GM23338 (cell line): ENCODE results near the gene OPTC. TPM values are rescaled to one million over a fixed set of nuclear protein-coding genes. Genes with fewer than 3 reads are reported as not detected.

ENCODE experiments used
- ATAC-seq: fragments of 200-7000 bp; cut with Tn5 transposase; 3 replicates; pipeline ENCODE4 v1.9.1; 2020
- DNase-seq: peaks from one replicate; pipeline ENCODE4 v3.0.0-alpha.2; 2015; ENCODE audit warnings: low spot score
- H2AFZ ChIP-seq: fragments of 200-600 bp; sonication (generic); 2 replicates; pipeline ENCODE4 v1.8.0; 2016; ENCODE audit warnings: antibody characterized with exemption, mild to moderate bottlenecking, moderate library complexity
- H3F3A ChIP-seq: fragments of 200-600 bp; sonication (generic); replicated peaks from 2 replicates; pipeline ENCODE4 v1.8.0; 2017; ENCODE audit warnings: antibody characterized with exemption, mixed run types, low read depth
- H3K27ac ChIP-seq: fragments of 200-600 bp; sonication (generic); 2 replicates; pipeline ENCODE4 v1.6.1; 2016; ENCODE audit warnings: low read depth
- H3K27me3 ChIP-seq: fragments of 200-600 bp; sonication (generic); 2 replicates; pipeline ENCODE4 v1.8.0; 2016; ENCODE audit warnings: mild to moderate bottlenecking, mixed run types, moderate library complexity; ENCODE audit not compliant: insufficient read depth
- H3K36me3 ChIP-seq: fragments of 200-600 bp; sonication (generic); 2 replicates; pipeline ENCODE4 v1.8.0; 2016; ENCODE audit warnings: mild to moderate bottlenecking; ENCODE audit not compliant: insufficient read depth
- H3K4me1 ChIP-seq: fragments of 200-600 bp; sonication (generic); 2 replicates; pipeline ENCODE4 v1.8.0; 2016; ENCODE audit warnings: mild to moderate bottlenecking, moderate library complexity; ENCODE audit not compliant: insufficient read depth
- H3K4me2 ChIP-seq: fragments of 200-600 bp; sonication (generic); 2 replicates; pipeline ENCODE4 v1.7.1; 2017; ENCODE audit warnings: mixed run types
- H3K4me3 ChIP-seq: fragments of 200-600 bp; sonication (generic); 2 replicates; pipeline ENCODE4 v1.6.1; 2016; ENCODE audit warnings: mixed run types
- H3K79me2 ChIP-seq: fragments of 200-600 bp; sonication (generic); replicated peaks from 2 replicates; pipeline ENCODE4 v1.8.0; 2017; ENCODE audit warnings: mild to moderate bottlenecking; ENCODE audit not compliant: insufficient read depth
- H3K9me2 ChIP-seq: fragments of 200-600 bp; sonication (generic); 2 replicates; pipeline ENCODE4 v1.8.0; 2017; ENCODE audit not compliant: insufficient read depth
- H4K20me1 ChIP-seq: fragments of 200-600 bp; sonication (generic); replicated peaks from 2 replicates; pipeline ENCODE4 v1.8.0; 2017; ENCODE audit warnings: mild to moderate bottlenecking; ENCODE audit not compliant: insufficient read depth
- H3K27ac Mint-ChIP-seq: 2 replicates; pipeline ENCODE4 v1.8.0; 2020; ENCODE audit warnings: inconsistent platforms, mild to moderate bottlenecking, moderate library complexity, mixed read lengths
- H3K27me3 Mint-ChIP-seq: 3 replicates; pipeline ENCODE4 v1.8.0; 2022; ENCODE audit warnings: low read depth, mild to moderate bottlenecking, moderate library complexity, mixed read lengths, inconsistent platforms; ENCODE audit not compliant: insufficient read depth, poor library complexity
- H3K36me3 Mint-ChIP-seq: 3 replicates; pipeline ENCODE4 v1.8.0; 2021; ENCODE audit warnings: low read depth, mild to moderate bottlenecking, inconsistent platforms, moderate library complexity, mixed read lengths
- H3K4me1 Mint-ChIP-seq: 3 replicates; pipeline ENCODE4 v1.8.0; 2020; ENCODE audit warnings: mild to moderate bottlenecking, inconsistent platforms, mixed read lengths
- H3K4me3 Mint-ChIP-seq: 3 replicates; pipeline ENCODE4 v1.8.0; 2021; ENCODE audit warnings: moderate library complexity, mild to moderate bottlenecking, inconsistent platforms, mixed read lengths
- H3K9me3 Mint-ChIP-seq: 3 replicates; pipeline ENCODE4 v1.8.0; 2020; ENCODE audit warnings: moderate library complexity, mild to moderate bottlenecking, inconsistent platforms, mixed read lengths
- CREB1 ChIP-seq: fragments of 250-450 bp; sonication (Bioruptor Pico); IDR thresholded peaks from 2 replicates; pipeline ENCODE4 v1.5.0; 2020; ENCODE audit warnings: low read depth, mild to moderate bottlenecking, moderate library complexity
- EZH2 ChIP-seq: fragments of 200-600 bp; sonication (generic); IDR thresholded peaks from one replicate; pipeline ENCODE4 v1.8.0; 2017; ENCODE audit warnings: antibody characterized with exemption, mild to moderate bottlenecking, low read depth; ENCODE audit not compliant: unreplicated experiment
- ZNF331 ChIP-seq: fragments of 250-450 bp; sonication (Bioruptor Pico); IDR thresholded peaks from 2 replicates; pipeline ENCODE4 v1.5.0; 2020; ENCODE audit warnings: low read depth, mild to moderate bottlenecking, moderate library complexity
- polyA plus RNA-seq: library from polyadenylated mRNA; unstranded; fragments of >200 nt; fragmentation: Nextera tagmentation; extraction: Ambion mirVana; gene quantifications from 2 replicates; pipeline ENCODE4 v1.2.1, GENCODE V29; 2016
- total RNA-seq: library from RNA; depleted of rRNA; stranded (reverse); fragments of >200 nt; shearing (Covaris generic); gene quantifications from 2 replicates; pipeline ENCODE4 v1.2.3, GENCODE V29; 2014
- TF ChIP-seq, protein P1 (sequence below): IDR thresholded peaks from one replicate; pipeline ENCODE4 v1.6.1; 2018; ENCODE audit warnings: antibody characterized with exemption; ENCODE audit not compliant: unreplicated experiment
- TF ChIP-seq, protein P2 (sequence below): IDR thresholded peaks from 2 replicates; pipeline ENCODE4 v1.6.1; 2016; ENCODE audit warnings: antibody characterized with exemption
- TF ChIP-seq, protein P3 (sequence below), 2 experiments: fragments of 200-600 bp in 1 of 2; sonication (generic) in 1 of 2; conservative IDR thresholded peaks; 2 replicates each; pipeline versions ENCODE4 v1.5.1 to v1.6.1; 2016 to 2017; ENCODE audit warnings: antibody characterized with exemption in 2 of 2, low read depth in 2 of 2, mild to moderate bottlenecking in 2 of 2, moderate library complexity in 1 of 2

The OPTC gene
- total and polyA plus RNA-seq, 2 experiments from 2014 or later, result 0.50 to 1.0 TPM

DNA sequence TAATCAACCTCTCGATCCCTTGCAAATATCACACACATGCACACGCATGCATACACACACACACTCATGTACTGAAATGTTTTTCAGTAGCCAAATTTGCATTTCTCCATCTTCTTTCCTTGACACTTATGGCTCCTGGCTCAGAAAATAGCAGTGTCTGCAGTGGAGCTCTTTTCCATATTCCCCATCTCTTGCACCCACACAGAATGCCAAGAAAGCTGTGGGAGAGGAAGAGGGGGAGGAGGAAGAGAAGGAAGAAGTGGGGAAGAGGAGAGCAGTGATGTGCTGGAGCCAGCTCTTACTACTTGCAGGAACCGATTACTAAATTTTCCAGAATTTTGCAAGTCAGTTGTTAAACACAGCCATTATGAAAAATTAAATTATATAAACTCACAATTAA is 9.9 kb downstream of the OPTC start:
- TF ChIP-seq EZH2 (no peak), CREB1 (CRISPR knock-in tag) (no peak), ZNF331 (CRISPR knock-in tag) (no peak)
- TF ChIP-seq, protein P1, sequence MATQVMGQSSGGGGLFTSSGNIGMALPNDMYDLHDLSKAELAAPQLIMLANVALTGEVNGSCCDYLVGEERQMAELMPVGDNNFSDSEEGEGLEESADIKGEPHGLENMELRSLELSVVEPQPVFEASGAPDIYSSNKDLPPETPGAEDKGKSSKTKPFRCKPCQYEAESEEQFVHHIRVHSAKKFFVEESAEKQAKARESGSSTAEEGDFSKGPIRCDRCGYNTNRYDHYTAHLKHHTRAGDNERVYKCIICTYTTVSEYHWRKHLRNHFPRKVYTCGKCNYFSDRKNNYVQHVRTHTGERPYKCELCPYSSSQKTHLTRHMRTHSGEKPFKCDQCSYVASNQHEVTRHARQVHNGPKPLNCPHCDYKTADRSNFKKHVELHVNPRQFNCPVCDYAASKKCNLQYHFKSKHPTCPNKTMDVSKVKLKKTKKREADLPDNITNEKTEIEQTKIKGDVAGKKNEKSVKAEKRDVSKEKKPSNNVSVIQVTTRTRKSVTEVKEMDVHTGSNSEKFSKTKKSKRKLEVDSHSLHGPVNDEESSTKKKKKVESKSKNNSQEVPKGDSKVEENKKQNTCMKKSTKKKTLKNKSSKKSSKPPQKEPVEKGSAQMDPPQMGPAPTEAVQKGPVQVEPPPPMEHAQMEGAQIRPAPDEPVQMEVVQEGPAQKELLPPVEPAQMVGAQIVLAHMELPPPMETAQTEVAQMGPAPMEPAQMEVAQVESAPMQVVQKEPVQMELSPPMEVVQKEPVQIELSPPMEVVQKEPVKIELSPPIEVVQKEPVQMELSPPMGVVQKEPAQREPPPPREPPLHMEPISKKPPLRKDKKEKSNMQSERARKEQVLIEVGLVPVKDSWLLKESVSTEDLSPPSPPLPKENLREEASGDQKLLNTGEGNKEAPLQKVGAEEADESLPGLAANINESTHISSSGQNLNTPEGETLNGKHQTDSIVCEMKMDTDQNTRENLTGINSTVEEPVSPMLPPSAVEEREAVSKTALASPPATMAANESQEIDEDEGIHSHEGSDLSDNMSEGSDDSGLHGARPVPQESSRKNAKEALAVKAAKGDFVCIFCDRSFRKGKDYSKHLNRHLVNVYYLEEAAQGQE, result no peak
- H3K27ac Mint-ChIP-seq, result no peak overlapping the region
- H3K4me1 ChIP-seq, result peaks cover 11% of the 10 kb centered on the region
- H3K4me3 ChIP-seq, result no peak overlapping the region
- no peaks in the 10 kb centered on the region for H3K27me3 ChIP-seq
- no peaks in the 10 kb centered on the region for H3K9me2 ChIP-seq
- H3K79me2 ChIP-seq, result no peaks in the 10 kb centered on the region
- H2AFZ ChIP-seq, result no peak overlapping the region
- H3K27me3 Mint-ChIP-seq, result peaks cover 8% of the 10 kb centered on the region
- peaks cover 29% of the 10 kb centered on the region for H3K4me1 Mint-ChIP-seq
- DNase-seq (no peak), ATAC-seq (no peak)
- H3K4me3 Mint-ChIP-seq, result no peak overlapping the region
- H3K36me3 ChIP-seq, result no peaks in the 10 kb centered on the region
- H3K4me2 ChIP-seq, result no peak overlapping the region
- no peaks in the 10 kb centered on the region for H3K9me3 Mint-ChIP-seq
- no peaks in the 10 kb centered on the region for H3F3A ChIP-seq
- H3K36me3 Mint-ChIP-seq, result no peaks in the 10 kb centered on the region
- no peaks in the 10 kb centered on the region for H4K20me1 ChIP-seq
- no peak overlapping the region for H3K27ac ChIP-seq

DNA sequence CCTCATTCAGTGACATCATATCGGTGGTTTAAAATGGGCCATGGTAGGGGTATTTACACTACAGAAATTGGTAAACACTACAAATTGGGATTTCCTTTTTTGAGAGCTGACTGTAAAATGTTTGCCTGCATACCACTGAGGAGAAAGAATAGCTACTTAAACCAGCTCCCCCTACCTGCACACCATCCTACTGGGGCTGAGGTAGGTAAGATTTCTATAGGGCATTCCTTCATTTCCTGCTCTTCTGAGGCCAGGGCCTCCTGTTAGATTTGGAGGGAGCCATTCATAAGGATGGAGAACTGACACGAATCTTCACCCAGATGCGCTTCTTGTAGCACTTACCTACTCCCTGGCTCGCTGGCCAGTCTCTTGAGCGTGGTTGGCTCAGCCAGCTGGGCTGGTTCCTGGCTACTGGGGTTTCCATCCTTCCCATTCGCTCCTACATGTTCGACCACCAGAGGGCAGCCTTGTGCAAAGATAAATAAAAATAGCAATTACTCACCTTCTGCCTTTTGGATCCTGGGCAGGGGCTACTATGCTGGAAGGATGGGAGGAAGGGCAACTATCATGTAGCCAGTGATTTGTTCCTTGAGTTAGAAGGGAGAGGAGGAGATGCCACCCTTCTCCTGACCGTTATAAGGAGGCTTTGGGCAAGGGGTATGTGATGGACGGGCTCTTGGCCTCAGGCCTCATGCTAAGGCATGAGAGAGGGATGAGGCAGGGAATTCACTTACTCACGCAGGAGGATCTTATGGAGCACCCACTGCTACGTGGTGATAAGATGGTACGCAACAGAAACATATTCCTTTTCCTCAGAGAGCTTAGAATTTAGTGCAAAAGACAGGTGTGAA is 10.7 kb downstream of the OPTC start:
- H3F3A ChIP-seq, result no peaks in the 10 kb centered on the region
- H3K36me3 ChIP-seq, result no peaks in the 10 kb centered on the region
- Mint-ChIP-seq H3K4me3 (no peak overlapping the region), H3K36me3 (no peaks in the 10 kb centered on the region), H3K27ac (no peak overlapping the region), H3K27me3 (peaks cover 8% of the 10 kb centered on the region), H3K9me3 (no peaks in the 10 kb centered on the region), H3K4me1 (peaks cover 35% of the 10 kb centered on the region)
- peak overlapping the region; percentile 42; the same call in 1 of the 2 replicates for H3K4me2 ChIP-seq
- no peaks in the 10 kb centered on the region for H3K79me2 ChIP-seq
- ATAC-seq, result peak; percentile 88
- no peak overlapping the region for H2AFZ ChIP-seq
- peak; percentile 95 for DNase-seq
- peak overlapping the region; percentile 13; the same call in 1 of the 2 replicates for H3K4me3 ChIP-seq
- no peaks in the 10 kb centered on the region for H3K9me2 ChIP-seq
- H3K4me1 ChIP-seq, result peaks cover 15% of the 10 kb centered on the region
- TF ChIP-seq, protein P2, sequence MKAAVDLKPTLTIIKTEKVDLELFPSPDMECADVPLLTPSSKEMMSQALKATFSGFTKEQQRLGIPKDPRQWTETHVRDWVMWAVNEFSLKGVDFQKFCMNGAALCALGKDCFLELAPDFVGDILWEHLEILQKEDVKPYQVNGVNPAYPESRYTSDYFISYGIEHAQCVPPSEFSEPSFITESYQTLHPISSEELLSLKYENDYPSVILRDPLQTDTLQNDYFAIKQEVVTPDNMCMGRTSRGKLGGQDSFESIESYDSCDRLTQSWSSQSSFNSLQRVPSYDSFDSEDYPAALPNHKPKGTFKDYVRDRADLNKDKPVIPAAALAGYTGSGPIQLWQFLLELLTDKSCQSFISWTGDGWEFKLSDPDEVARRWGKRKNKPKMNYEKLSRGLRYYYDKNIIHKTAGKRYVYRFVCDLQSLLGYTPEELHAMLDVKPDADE, result no peak
- TF ChIP-seq, protein P3, sequence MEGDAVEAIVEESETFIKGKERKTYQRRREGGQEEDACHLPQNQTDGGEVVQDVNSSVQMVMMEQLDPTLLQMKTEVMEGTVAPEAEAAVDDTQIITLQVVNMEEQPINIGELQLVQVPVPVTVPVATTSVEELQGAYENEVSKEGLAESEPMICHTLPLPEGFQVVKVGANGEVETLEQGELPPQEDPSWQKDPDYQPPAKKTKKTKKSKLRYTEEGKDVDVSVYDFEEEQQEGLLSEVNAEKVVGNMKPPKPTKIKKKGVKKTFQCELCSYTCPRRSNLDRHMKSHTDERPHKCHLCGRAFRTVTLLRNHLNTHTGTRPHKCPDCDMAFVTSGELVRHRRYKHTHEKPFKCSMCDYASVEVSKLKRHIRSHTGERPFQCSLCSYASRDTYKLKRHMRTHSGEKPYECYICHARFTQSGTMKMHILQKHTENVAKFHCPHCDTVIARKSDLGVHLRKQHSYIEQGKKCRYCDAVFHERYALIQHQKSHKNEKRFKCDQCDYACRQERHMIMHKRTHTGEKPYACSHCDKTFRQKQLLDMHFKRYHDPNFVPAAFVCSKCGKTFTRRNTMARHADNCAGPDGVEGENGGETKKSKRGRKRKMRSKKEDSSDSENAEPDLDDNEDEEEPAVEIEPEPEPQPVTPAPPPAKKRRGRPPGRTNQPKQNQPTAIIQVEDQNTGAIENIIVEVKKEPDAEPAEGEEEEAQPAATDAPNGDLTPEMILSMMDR (conservative IDR thresholded peaks at IDR 0.05; ENCODE audit: low read depth in 2 of 2), result peak; percentile 89 to 91
- H3K27ac ChIP-seq, result no peak overlapping the region
- H4K20me1 ChIP-seq, result no peaks in the 10 kb centered on the region
- H3K27me3 ChIP-seq, result no peaks in the 10 kb centered on the region
